ENCODE results near the gene TMEM219.
A peak's percentile ranks its signal among the peaks of the same experiment; 100 is the strongest.
"Not testable (repeated sequence)": the region's sequence is repeated elsewhere in the genome, so short reads cannot be mapped to it uniquely, and the experiment has no call there.

Gene TMEM219, protein sequence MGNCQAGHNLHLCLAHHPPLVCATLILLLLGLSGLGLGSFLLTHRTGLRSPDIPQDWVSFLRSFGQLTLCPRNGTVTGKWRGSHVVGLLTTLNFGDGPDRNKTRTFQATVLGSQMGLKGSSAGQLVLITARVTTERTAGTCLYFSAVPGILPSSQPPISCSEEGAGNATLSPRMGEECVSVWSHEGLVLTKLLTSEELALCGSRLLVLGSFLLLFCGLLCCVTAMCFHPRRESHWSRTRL

DNA sequence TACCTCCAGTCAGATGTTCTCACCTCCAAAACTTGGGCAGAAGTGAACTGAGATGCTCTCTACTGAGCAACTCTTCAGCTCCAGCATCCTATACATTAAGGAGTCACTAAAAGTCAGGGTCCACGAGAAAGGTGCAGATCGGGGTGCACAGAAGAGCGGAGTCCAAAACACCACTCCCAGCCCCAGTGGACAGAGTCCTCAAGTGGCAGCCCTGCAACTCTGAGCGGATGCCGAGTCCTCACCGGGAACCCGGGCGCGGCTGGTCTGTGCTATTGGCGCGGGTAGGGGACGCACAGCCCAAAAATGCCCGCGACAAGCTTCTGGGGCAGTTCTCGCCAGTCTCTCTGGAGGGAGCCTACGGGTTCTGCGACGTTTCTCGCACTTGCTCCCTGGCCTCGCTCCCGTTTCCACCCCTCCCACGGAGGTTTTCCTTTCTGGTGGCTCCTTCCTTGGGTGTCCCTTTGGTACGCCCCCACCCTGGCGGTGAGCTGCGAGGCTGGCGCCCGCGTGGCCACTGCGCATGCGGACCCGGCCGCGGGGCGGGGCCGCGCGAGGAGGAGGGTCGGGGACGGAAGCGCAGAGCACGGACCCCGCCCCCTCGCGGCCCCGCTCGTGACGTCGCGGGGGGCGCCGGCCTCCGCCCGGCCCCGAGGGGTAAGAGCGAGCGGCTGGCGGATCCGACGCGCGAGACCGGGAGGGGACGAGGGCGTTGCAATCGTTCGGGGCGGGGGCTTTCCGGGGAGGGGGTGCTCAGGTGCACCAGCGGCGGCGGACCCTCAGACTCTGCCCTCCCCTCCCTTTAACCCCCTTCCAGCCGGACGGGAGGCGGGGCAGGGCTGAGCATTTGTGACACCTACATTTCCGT lies at the start of gene TMEM219:
Gene TMEM219 (plus strand): TSS at position 601 of the 865 bp plus-strand sequence. CDS start 1,065 bp downstream, outside the sequence.
- peak; percentile 79 for DNase-seq (ENCODE audit: low spot score)

- DNase-seq (ENCODE audit: low spot score) = no peak
Measured at GRCh38 chr16:29912087-29912486, 49.8 kb upstream of the TMEM219 start.

GRCh38 chr16:29913514-29913913 lies 48.4 kb upstream of the TMEM219 start:
- no peak for DNase-seq (ENCODE audit: low spot score)

DNA sequence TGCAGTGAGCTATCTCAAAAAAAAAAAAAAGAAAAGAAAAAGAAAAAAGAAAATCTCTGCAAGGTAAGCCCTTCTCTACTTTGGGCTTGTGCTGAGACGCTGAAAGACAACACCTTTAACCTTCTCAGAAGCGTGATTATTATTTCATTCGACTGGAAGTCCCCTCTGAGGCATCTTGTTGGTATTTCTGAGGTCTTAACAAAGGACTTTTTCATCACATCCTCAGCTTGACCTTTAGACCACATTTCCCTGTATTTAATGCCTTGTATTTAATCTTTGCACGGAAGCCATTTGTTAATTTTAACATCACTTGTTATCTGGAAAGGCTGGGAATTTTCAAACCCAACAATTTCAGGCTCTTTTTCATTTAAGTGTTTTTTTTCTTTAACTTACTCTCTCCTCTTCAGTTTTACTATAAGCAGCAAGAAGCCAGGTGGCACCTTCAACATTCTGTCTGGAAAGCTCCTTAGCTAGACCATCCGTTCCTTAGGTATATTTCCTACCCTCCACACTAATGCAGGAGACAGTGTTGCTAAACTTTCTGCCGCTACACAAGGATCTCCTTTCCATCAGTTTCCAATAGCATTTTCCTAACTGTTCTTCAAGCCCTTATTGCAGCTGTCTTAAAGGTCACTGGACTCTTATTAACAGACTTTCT lies 46.2 kb upstream of the TMEM219 start:
- no peak for DNase-seq (ENCODE audit: low spot score)

GRCh38 chr16:29916979-29917378 lies 44.9 kb upstream of the TMEM219 start:
- DNase-seq (ENCODE audit: low spot score) = no peak

DNA sequence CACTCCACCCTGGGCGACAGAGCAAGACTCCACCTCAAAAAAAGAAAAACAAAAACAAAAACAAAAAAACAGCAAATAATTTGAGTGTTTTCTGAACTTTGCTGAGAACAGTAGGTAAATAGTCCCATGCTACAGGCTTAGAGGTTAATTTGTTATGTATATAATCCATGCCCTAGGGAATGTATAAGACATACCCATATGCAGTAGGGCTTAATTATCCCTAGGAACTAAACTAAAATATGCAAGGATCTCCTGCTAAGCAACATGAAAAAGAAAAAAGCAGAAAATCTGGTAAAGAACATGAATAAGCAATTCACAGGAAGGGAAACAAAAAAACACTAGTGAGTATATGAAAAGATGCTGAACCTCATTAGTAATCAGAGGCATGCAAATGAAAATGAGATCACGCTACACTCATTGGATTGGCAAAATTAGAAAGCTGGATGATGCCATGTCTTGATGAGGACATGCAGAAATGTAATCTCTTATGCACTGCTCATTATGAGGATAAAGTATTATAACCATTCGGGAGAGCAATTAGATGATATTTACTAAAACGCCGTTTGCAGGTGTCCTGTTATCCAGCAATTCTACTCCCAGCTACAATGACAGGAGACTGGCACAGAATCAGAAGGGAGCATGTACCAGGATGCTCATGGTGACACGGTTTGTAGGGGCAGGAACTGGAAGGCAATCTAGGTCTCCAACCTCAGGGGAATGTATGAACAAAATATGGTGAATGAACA lies 41.4 kb upstream of the TMEM219 start:
- no peak for DNase-seq (ENCODE audit: low spot score)

GRCh38 chr16:29921034-29921385 lies 40.9 kb upstream of the TMEM219 start:
- DNase-seq (ENCODE audit: low spot score) = no peak

GRCh38 chr16:29922326-29922725 lies 39.6 kb upstream of the TMEM219 start:
- DNase-seq (ENCODE audit: low spot score) = no peak

DNA sequence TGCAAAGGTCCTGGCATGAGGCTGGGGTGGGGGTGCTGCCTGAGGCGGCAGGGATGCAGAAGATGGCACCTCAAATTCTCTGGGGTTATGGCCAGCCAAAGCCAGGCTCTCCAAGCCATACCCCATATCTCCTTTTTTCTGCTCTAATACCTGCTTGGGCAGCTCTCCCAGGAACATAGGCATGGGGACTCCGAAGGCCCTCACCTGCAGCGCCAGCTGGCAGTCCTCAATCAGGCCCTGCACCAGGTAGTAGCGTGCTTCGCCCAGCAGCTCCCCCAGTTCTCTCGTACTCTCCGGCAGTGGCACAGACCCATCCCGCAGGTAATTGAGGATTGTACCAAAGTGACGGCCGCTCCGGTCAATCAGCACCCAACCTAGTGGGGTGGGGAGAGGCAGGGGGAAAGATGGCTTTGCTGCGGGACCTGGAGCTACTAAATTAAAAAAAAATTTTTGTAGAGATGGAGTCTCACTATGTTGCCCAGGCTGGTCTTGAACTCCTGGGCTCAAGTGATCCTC lies 38.8 kb upstream of the TMEM219 start:
- DNase-seq (ENCODE audit: low spot score) = no peak

DNA sequence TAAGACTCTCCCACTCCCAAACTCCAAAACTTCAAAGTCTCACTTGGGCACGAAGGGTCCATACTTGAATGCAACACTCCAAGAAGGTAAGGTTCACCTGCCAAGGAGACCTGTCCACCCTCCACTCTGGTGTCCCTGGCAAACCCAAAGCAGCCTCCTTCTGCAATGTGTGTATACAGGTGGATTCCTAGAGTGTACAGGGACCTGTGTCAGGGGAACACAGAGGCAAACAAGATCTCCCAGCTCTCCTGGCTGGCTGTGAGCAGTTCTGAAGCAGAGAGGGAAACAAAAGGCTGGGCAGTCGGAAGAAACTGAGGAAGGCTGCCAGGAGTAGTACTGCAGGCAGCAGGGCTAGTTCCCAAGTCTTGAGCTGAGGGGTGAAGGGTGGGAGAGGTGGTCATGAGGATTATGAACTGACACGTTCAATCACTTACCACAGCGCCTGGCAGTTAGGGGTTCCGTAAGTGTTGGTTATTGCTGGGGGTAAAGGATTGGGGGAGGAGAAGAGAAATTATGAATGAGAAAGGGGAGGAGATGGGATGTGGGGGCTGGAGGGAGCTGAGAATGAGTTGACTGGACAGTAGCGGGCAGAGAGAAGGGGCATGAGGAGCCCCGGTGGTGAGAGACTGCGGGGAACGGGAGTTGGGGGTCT lies 36.6 kb upstream of the TMEM219 start:
- DNase-seq (ENCODE audit: low spot score) = no peak

GRCh38 chr16:29925781-29926710 lies 35.8 kb upstream of the TMEM219 start, which contains the start of gene KCTD13:
TSS of gene KCTD13 (minus strand) at chr16:29926226. CDS start at chr16:29926033, 193 bp downstream.
- DNase-seq (ENCODE audit: low spot score) = peak; percentile 94

DNA sequence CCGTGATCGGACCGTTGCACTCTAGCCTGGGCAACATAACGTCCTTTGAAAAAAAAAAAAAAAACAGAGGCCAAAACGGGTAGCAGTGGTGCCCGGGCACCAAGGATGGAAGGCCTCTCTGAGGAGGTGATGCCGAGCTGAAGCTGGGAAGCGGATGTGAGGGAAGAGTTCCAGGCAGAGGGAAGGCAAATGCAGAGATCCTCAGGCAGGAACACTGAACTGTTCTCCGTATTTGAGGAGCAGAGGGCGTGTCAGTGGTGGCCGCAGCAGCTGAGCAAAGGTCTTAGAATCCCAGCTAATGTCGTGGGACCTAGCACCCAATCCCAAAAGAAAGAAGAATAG lies 35.2 kb upstream of the TMEM219 start:
- no peak for DNase-seq (ENCODE audit: low spot score)

DNA sequence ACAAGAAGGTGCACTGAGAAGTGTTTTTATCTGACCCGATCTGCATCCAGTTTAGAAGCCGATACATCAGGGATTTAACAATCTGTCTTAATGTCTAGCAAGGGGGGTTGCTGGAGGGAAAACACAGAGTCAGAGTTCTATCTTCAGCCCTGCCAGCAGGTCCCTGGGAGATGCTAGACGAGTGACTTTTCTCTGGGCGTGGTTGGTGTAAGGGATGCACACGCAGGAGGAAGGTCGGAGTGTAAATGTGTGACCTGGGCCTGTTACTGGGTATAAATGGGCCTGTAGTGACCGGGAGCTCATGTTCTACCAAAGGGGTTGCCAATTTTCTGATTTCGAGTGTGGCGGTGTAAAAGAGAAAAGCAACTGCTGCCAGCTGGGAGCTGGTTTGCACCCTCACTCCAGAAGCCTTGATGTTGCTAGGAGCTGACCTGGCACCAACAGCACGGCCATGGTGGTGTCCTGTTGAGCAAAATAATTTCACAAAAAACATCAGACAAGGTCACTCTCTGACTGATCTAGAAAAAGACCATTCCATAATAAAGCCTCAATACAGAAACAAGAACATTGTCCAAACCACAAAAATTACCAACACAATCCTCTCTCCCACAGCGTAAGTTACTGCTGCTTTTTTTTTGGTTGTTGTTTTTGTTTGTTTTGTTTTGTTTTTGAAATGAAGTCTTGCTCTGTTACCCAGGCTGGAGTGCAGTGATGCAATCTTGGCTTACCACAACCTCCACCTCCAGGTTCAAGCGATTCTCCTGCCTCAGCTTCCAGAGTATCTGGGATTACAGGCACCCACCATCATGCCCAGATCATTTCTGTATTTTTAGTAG lies 34.6 kb upstream of the TMEM219 start:
- DNase-seq (ENCODE audit: low spot score) = no peak

DNA sequence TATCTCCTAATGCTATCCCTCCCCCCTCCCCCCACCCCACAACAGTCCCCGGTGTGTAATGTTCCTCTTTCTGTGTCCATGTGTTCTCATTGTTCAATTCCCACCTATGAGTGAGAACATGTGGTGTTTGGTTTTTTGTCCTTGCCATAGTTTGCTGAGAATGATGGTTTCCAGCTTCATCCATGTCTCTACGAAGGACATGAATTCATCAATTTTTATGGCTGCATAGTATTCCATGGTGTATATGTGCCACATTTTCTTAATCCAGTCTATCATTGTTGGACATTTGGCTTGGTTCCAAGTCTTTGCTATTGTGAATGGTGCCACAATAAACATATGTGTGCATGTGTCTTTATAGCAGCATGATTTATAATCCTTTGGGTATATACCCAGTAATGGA lies 30.1 kb upstream of the TMEM219 start:
- not testable (repeated sequence) for DNase-seq (ENCODE audit: low spot score)

GRCh38 chr16:29940656-29941055 lies 21.2 kb upstream of the TMEM219 start:
- no peak for DNase-seq (ENCODE audit: low spot score)

DNA sequence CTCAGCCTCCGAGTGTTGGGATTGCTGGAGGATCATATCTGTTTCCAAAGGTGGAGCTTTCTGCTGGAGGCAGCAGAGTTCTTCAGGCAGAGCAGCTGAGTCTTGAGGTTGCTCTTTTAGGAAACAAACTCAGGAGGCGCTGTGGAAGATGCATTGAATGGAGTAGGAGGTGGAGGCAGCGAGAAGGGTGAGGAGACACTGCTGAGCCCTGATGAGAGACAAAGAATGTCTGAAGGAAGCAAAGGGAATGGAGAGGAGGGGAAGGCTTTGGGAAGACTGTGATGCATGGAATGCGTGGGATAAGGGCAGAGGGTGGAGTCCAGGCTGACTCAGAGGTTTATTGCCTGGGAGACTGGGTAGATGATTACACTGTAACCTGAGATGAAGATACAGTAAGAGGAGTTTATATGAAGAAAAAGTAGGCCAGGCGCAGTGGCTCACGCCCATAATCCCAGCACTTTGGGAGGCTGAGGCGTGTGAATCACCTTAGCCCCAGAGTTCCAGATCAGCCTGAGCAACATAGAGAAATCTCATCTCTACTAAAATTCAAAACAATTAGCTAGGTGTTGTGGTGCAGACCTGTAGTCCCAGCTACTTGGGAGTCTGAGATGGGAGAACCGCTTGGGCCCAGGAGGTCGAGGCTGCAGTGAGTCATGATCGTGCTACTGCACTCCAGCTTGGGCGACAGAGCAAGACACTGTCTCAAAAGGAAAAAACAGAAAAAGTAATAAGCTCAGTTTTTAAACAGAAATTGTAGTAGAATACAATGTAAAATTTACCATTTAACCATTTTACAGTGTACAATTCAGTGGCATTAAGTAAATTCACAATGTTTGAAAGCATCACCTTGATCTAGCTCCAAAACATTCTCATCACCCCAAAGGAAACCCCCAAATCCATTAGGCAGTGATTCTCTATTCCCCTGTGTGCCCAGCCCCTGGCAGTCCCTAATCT lies 17.8 kb upstream of the TMEM219 start:
- DNase-seq (ENCODE audit: low spot score) = no peak

DNA sequence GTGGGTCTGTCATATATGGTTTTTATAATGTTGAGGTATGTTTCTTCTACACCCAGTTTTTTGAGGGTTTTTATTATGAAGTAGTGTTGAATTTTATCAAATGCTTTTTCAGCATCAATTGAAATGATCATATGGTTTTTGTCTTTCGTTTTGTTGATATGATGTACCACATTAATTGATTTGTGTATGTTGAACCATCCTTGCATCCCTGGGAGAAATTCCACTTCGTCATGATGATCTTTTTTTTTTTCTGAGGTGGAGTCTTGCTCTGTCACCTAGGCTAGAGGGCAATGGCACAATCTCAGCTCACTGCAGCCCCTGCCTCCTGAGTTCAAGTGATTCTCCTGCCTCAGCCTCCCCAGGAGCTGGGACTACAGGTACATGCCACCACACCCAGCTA lies 14.0 kb upstream of the TMEM219 start:
- no peak for DNase-seq (ENCODE audit: low spot score)

GRCh38 chr16:29950806-29951461 lies 10.9 kb upstream of the TMEM219 start:
- no peak for DNase-seq (ENCODE audit: low spot score)

Data from hematopoietic multipotent progenitor cell treated with erythropoietin and hydrocortisone succinate and interleukin-3 and kit ligand, for 17 days (in vitro differentiated cells).